Adrenal gland (tissue), 5 donors: ENCODE data around the gene SOX10.

ENCODE experiments used
- POLR2A ChIP-seq, 2 donors: fragments of 450-650 bp; IDR thresholded peaks; one replicate each; pipeline ENCODE4 v1.6.1; 2017; ENCODE audit warnings: antibody characterized with exemption in 2 of 2, mild to moderate bottlenecking in 2 of 2, moderate library complexity in 1 of 2
- TF ChIP-seq, protein P1 (sequence below), 6 experiments: fragments of 450-650 bp in 4 of 6; fragments of 200-600 bp in 2 of 6; sonication (generic) in 1 of 6; IDR thresholded peaks; 1 replicate in 5 of 6; 2 replicates in 1 of 6; pipeline versions ENCODE4 v1.5.1 to v1.8.0; 2016 to 2021; ENCODE audit warnings: antibody characterized with exemption in 6 of 6, mild to moderate bottlenecking in 2 of 6, moderate library complexity in 1 of 6
- donor health status: DM: no; HTN: no; CAD: no.

DNA sequence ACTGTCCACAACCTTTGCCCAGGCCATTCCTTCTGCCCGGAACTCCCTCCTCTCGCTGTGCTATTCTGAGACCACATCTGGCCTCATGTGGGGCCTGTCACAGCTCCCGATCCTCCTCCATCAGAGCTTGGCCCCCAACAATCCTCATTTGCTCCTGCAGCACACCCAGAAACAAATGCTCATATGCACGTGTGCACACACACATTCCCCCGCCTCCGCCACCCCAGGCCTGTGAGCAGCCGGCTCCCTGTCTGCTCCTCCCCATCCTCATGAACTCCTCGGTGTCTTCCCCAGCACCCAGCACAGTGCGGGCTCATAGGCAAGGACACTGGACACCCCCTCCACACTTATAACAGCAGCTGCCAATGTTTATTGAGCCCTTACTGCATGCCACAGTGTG, 43.1 kb upstream of the SOX10 start:
- TF ChIP-seq, protein P1, sequence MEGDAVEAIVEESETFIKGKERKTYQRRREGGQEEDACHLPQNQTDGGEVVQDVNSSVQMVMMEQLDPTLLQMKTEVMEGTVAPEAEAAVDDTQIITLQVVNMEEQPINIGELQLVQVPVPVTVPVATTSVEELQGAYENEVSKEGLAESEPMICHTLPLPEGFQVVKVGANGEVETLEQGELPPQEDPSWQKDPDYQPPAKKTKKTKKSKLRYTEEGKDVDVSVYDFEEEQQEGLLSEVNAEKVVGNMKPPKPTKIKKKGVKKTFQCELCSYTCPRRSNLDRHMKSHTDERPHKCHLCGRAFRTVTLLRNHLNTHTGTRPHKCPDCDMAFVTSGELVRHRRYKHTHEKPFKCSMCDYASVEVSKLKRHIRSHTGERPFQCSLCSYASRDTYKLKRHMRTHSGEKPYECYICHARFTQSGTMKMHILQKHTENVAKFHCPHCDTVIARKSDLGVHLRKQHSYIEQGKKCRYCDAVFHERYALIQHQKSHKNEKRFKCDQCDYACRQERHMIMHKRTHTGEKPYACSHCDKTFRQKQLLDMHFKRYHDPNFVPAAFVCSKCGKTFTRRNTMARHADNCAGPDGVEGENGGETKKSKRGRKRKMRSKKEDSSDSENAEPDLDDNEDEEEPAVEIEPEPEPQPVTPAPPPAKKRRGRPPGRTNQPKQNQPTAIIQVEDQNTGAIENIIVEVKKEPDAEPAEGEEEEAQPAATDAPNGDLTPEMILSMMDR (IDR thresholded peaks at IDR 0.05) = no peak
- no peak for TF ChIP-seq POLR2A (IDR thresholded peaks at IDR 0.05)
